IMR-90 (cell line): ENCODE results near the gene KRR1. TPM values are rescaled to one million over a fixed set of nuclear protein-coding genes. Genes with fewer than 3 reads are reported as not detected.

Experiments
- ATAC-seq: fragments of 200-7000 bp; cut with Tn5 transposase; 2 replicates; pipeline ENCODE4 v1.9.1; 2020; ENCODE audit warnings: low read depth, mild to moderate bottlenecking, moderate library complexity
- BruUV-seq: library from RNA; stranded (reverse); fragments of 400-500 nt; replicated peaks from 2 replicates; lab custom pipeline; 2021; lab: Mats Ljungman, UMichigan
- CTCF ChIA-PET: fragments of 300-600 bp; formaldehyde crosslinking; extraction: SDS; loops from one replicate; lab custom pipeline; 2021; ENCODE audit warnings: antibody characterized with exemption; lab: Yijun Ruan, JAX
- POLR2A ChIA-PET: fragments of 300-600 bp; sonication (Branson Sonifier 250); formaldehyde crosslinking; loops from one replicate; lab custom pipeline; 2022; ENCODE audit warnings: antibody characterized with exemption; ENCODE audit not compliant: unreplicated experiment; lab: Charles Lee
- DNase-seq: peaks from one replicate; pipeline ENCODE4 v3.0.0; 2013
- H2AFZ ChIP-seq: replicated peaks from 2 replicates; pipeline ENCODE3; 2013; ENCODE audit warnings: low read length, mild to moderate bottlenecking; ENCODE audit not compliant: poor library complexity
- H2AK5ac ChIP-seq: 2 replicates; pipeline ENCODE4 v1.6.1; 2013; ENCODE audit warnings: low read depth, low read length, inconsistent platforms
- H2AK9ac ChIP-seq: replicated peaks from 2 replicates; pipeline ENCODE3; 2013; ENCODE audit warnings: mild to moderate bottlenecking, low read depth, low read length, moderate library complexity; ENCODE audit not compliant: poor library complexity
- H2BK120ac ChIP-seq: 2 replicates; pipeline ENCODE4 v1.6.1; 2013; ENCODE audit warnings: low read depth, low read length, inconsistent platforms
- H2BK15ac ChIP-seq: 3 replicates; pipeline ENCODE4 v1.6.1; 2013; ENCODE audit warnings: low read depth, low read length, inconsistent platforms
- H2BK20ac ChIP-seq: 2 replicates; pipeline ENCODE4 v1.6.1; 2013; ENCODE audit warnings: low read depth, mild to moderate bottlenecking, inconsistent platforms, low read length, moderate library complexity
- H2BK5ac ChIP-seq: 2 replicates; pipeline ENCODE4 v1.6.1; 2013; ENCODE audit warnings: mild to moderate bottlenecking, low read depth, low read length, inconsistent platforms; ENCODE audit not compliant: poor library complexity, severe bottlenecking
- H3K14ac ChIP-seq: replicated peaks from 2 replicates; pipeline ENCODE4 v1.6.1; 2013; ENCODE audit warnings: low read depth, low read length, inconsistent platforms
- H3K18ac ChIP-seq: 2 replicates; pipeline ENCODE4 v1.6.1; 2013; ENCODE audit warnings: low read depth, low read length, control low read depth
- H3K23ac ChIP-seq: 2 replicates; pipeline ENCODE4 v1.6.1; 2013; ENCODE audit warnings: low read depth, low read length, inconsistent platforms
- H3K27ac ChIP-seq: 2 replicates; pipeline ENCODE4 v1.5.1; 2013; ENCODE audit warnings: mild to moderate bottlenecking, control low read depth, low read length; ENCODE audit not compliant: insufficient read depth
- H3K27me3 ChIP-seq: 2 replicates; pipeline ENCODE4 v1.6.1; 2013; ENCODE audit warnings: low read length; ENCODE audit not compliant: control insufficient read depth, insufficient read depth
- H3K36me3 ChIP-seq: 2 replicates; pipeline ENCODE4 v1.6.1; 2013; ENCODE audit warnings: low read length, mixed read lengths; ENCODE audit not compliant: control insufficient read depth, insufficient read depth
- H3K4ac ChIP-seq: 2 replicates; pipeline ENCODE4 v1.6.1; 2013; ENCODE audit warnings: low read depth, low read length, inconsistent platforms
- H3K4me1 ChIP-seq: 2 replicates; pipeline ENCODE4 v1.6.1; 2013; ENCODE audit warnings: low read length, mixed read lengths; ENCODE audit not compliant: control insufficient read depth, insufficient read depth
- H3K4me2 ChIP-seq: 2 replicates; pipeline ENCODE4 v1.6.1; 2013; ENCODE audit warnings: low read depth, mild to moderate bottlenecking, control low read depth, low read length, moderate library complexity
- H3K4me3 ChIP-seq: 2 replicates; pipeline ENCODE4 v1.5.1; 2013; ENCODE audit warnings: low read depth, mild to moderate bottlenecking, control low read depth, low read length, moderate library complexity; ENCODE audit not compliant: insufficient read depth
- H3K56ac ChIP-seq: 2 replicates; pipeline ENCODE4 v1.6.1; 2013; ENCODE audit warnings: low read length, inconsistent platforms; ENCODE audit not compliant: insufficient read depth; ENCODE audit errors: extremely low read depth
- H3K79me1 ChIP-seq, 2 experiments: 2 replicates each; pipeline ENCODE4 v1.6.1; 2013; ENCODE audit warnings: low read length in 2 of 2, inconsistent platforms in 1 of 2, low read depth in 1 of 2
- H3K9ac ChIP-seq: 2 replicates; pipeline ENCODE4 v1.6.1; 2013; ENCODE audit warnings: low read depth, low read length, control low read depth
- H3K9me1 ChIP-seq: 2 replicates; pipeline ENCODE4 v1.6.1; 2013; ENCODE audit warnings: low read length, inconsistent platforms; ENCODE audit not compliant: insufficient read depth
- H3K9me3 ChIP-seq: 2 replicates; pipeline ENCODE4 v1.6.1; 2013; ENCODE audit warnings: low read length; ENCODE audit not compliant: control insufficient read depth, insufficient read depth
- H4K20me1 ChIP-seq: 2 replicates; pipeline ENCODE4 v1.6.1; 2013; ENCODE audit warnings: low read length, inconsistent platforms; ENCODE audit not compliant: insufficient read depth
- H4K5ac ChIP-seq: 2 replicates; pipeline ENCODE4 v1.6.1; 2013; ENCODE audit warnings: mild to moderate bottlenecking, low read depth, low read length, control low read depth
- H4K8ac ChIP-seq, 2 experiments: 2 replicates each; pipeline ENCODE4 v1.6.1; 2013; ENCODE audit warnings: low read depth in 2 of 2, low read length in 2 of 2, control low read depth in 1 of 2, inconsistent platforms in 1 of 2
- H4K91ac ChIP-seq: 2 replicates; pipeline ENCODE4 v1.6.1; 2013; ENCODE audit warnings: low read depth, low read length, inconsistent platforms; ENCODE audit not compliant: insufficient read depth
- CHD1 ChIP-seq: IDR thresholded peaks from 2 replicates; pipeline ENCODE4 v1.6.1; 2012; ENCODE audit warnings: low read depth, low read length, improper control_type of control experiment
- FOS ChIP-seq: fragments of 150-350 bp; IDR thresholded peaks from 2 replicates; pipeline ENCODE4 v1.6.1; 2016; ENCODE audit warnings: low read depth, low read length
- MXI1 ChIP-seq: IDR thresholded peaks from 2 replicates; pipeline ENCODE4 v1.6.1; 2012; ENCODE audit warnings: low read depth, mild to moderate bottlenecking, low read length, moderate library complexity, borderline replicate concordance
- NFE2L2 ChIP-seq: fragments of 150-350 bp; IDR thresholded peaks from 2 replicates; pipeline ENCODE4 v1.6.1; 2016; ENCODE audit warnings: low read depth, mild to moderate bottlenecking, low read length
- POLR2A ChIP-seq: IDR thresholded peaks from 2 replicates; pipeline ENCODE4 v1.6.1; 2012; ENCODE audit warnings: mild to moderate bottlenecking, low read depth, low read length
- RAD21 ChIP-seq: IDR thresholded peaks from 2 replicates; pipeline ENCODE4 v1.6.1; 2012; ENCODE audit warnings: low read length, improper control_type of control experiment
- RCOR1 ChIP-seq: IDR thresholded peaks from 2 replicates; pipeline ENCODE4 v1.6.1; 2012; ENCODE audit warnings: mild to moderate bottlenecking, low read length, improper control_type of control experiment; ENCODE audit not compliant: insufficient replicate concordance
- RFX5 ChIP-seq: IDR thresholded peaks from 2 replicates; pipeline ENCODE4 v1.8.0; 2012; ENCODE audit warnings: low read depth, mild to moderate bottlenecking, low read length, moderate library complexity
- SMC3 ChIP-seq: fragments of 150-350 bp; IDR thresholded peaks from 2 replicates; pipeline ENCODE4 v1.6.1; 2016; ENCODE audit warnings: low read depth, mild to moderate bottlenecking, antibody characterized with exemption, low read length, moderate library complexity
- WGBS, 2 experiments: methylation state at CpG; one replicate each; pipeline versions ENCODE4 v1.1.5 to v1.1.7; 2013; ENCODE audit warnings: missing lambda C conversion rate in 2 of 2; ENCODE audit not compliant: insufficient read length in 1 of 2; ENCODE audit errors: extremely low coverage in 2 of 2; 5-methylcytosine and 5-hydroxymethylcytosine counted together
- dilution Hi-C: fragments of 300-500 bp; cut with HindIII; formaldehyde crosslinking; loops from one replicate; pipeline ENCODE4 v1.14.3; 2018; ENCODE audit warnings: low sequenced_read_pairs; ENCODE audit not compliant: unreplicated experiment
- in situ Hi-C: fragments of 300-500 bp; cut with MboI; formaldehyde crosslinking; loops from 3 replicates; pipeline ENCODE4 v1.14.3; 2019; ENCODE audit warnings: low sequenced_read_pairs, inconsistent platforms, mixed read lengths
- intact Hi-C: fragments of 100-400 bp; cut with micrococcal nuclease; formaldehyde crosslinking; loops from 2 replicates; pipeline ENCODE4 v1.10.0; 2022
- polyA plus RNA-seq, 3 experiments: library from polyadenylated mRNA; depleted of rRNA; stranded (reverse); fragments of >200 nt; gene quantifications; 2 replicates each; pipeline ENCODE4 v1.2.3, GENCODE V29; 2012; ENCODE audit warnings: low replicate concordance in 1 of 3
- total RNA-seq: library from RNA; depleted of rRNA; stranded (reverse); fragments of >200 nt; gene quantifications from 2 replicates; pipeline ENCODE4 v1.2.3, GENCODE V29; 2012
- TF ChIP-seq, protein P1 (sequence below): fragments of 150-350 bp; IDR thresholded peaks from 2 replicates; pipeline ENCODE4 v1.6.1; 2016; ENCODE audit warnings: low read depth, mild to moderate bottlenecking, low read length, moderate library complexity, borderline replicate concordance
- TF ChIP-seq, protein P2 (sequence below): conservative IDR thresholded peaks from 2 replicates; pipeline ENCODE4 v1.5.1; 2012; ENCODE audit warnings: mild to moderate bottlenecking, low read depth, low read length, improper control_type of control experiment
- TF ChIP-seq, protein P3 (sequence below): fragments of 150-350 bp; IDR thresholded peaks from 2 replicates; pipeline ENCODE4 v1.6.1; 2017; ENCODE audit warnings: mild to moderate bottlenecking, antibody characterized with exemption, low read length, low read depth

KRR1 gene
- total and polyA plus RNA-seq, 2 of the 4 experiments (the other 2 are of a cell fraction) = 18.3 to 31.4 TPM

DNA sequence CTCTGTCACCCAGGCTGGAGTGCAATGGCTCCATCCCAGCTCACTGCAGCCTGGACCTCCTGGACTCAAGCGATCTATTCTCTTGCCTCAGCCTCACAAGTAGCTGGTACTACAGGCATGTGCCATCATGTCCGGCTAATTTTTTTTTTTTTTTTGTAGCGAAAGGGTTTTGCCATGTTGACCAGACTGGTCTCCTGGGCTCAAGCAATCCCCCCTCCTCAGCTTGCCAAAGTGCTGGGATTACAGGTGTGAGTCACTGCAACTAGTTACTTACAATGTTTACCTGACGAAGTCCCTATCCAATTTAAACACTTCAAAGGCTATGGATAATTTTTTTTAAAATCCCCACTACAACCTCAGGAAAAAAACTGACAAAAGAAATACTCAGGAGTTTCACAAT, 1.8 kb downstream of the KRR1 start:
- Histone ChIP-seq H4K5ac (no peak overlapping the region), H3K14ac (no peak overlapping the region), H3K9me3 (no peaks in the 10 kb centered on the region), H3K79me1 (peaks cover 0 to 20% of the 10 kb centered on the region in 2 experiments; a peak in 3 of 4 replicates), H4K91ac (no peak overlapping the region), H3K27ac (0 out of 2 replicates have a peak overlapping the region, but pooled peaks have one; percentile 20), H2AK5ac (no peak overlapping the region), H2BK5ac (no peak overlapping the region), H2BK120ac (no peak overlapping the region), H3K18ac (no peak overlapping the region), H2BK15ac (no peak overlapping the region), H3K4ac (no peak overlapping the region), H3K9me1 (no peaks in the 10 kb centered on the region), H3K56ac (no peak overlapping the region), H4K8ac (no peak overlapping the region), H3K23ac (no peak overlapping the region), H2AK9ac (no peak overlapping the region), H2AFZ (no peak overlapping the region), H3K9ac (no peak overlapping the region), H3K4me3 (no peak overlapping the region), H3K27me3 (no peaks in the 10 kb centered on the region), H4K20me1 (no peaks in the 10 kb centered on the region), H2BK20ac (no peak overlapping the region), H3K36me3 (peaks cover 11% of the 10 kb centered on the region), H3K4me2 (no peak overlapping the region; the same call in 1 of the 2 replicates), H3K4me1 (peaks cover 1% of the 10 kb centered on the region; the same call in 1 of the 2 replicates)
- no peak for DNase-seq
- CTCF ChIA-PET = interaction anchor here (0.7 kb wide), 1 partner anchor 14 kb away, joined by 8 read pairs; no protein-coding TSS in a partner anchor
- in situ Hi-C loops = loop anchor here (10.0 kb wide), 1 partner anchor 815 kb away; no protein-coding TSS in a partner anchor
- no TSS peak for BruUV-seq
- TF ChIP-seq, protein P1, sequence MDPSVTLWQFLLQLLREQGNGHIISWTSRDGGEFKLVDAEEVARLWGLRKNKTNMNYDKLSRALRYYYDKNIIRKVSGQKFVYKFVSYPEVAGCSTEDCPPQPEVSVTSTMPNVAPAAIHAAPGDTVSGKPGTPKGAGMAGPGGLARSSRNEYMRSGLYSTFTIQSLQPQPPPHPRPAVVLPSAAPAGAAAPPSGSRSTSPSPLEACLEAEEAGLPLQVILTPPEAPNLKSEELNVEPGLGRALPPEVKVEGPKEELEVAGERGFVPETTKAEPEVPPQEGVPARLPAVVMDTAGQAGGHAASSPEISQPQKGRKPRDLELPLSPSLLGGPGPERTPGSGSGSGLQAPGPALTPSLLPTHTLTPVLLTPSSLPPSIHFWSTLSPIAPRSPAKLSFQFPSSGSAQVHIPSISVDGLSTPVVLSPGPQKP = no peak
- TF ChIP-seq, protein P2, sequence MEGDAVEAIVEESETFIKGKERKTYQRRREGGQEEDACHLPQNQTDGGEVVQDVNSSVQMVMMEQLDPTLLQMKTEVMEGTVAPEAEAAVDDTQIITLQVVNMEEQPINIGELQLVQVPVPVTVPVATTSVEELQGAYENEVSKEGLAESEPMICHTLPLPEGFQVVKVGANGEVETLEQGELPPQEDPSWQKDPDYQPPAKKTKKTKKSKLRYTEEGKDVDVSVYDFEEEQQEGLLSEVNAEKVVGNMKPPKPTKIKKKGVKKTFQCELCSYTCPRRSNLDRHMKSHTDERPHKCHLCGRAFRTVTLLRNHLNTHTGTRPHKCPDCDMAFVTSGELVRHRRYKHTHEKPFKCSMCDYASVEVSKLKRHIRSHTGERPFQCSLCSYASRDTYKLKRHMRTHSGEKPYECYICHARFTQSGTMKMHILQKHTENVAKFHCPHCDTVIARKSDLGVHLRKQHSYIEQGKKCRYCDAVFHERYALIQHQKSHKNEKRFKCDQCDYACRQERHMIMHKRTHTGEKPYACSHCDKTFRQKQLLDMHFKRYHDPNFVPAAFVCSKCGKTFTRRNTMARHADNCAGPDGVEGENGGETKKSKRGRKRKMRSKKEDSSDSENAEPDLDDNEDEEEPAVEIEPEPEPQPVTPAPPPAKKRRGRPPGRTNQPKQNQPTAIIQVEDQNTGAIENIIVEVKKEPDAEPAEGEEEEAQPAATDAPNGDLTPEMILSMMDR = no peak
- TF ChIP-seq CHD1 (no peak), FOS (no peak), POLR2A (no peak), MXI1 (no peak), RAD21 (no peak), NFE2L2 (no peak), RCOR1 (no peak), RFX5 (no peak), SMC3 (no peak)
- TF ChIP-seq, protein P3, sequence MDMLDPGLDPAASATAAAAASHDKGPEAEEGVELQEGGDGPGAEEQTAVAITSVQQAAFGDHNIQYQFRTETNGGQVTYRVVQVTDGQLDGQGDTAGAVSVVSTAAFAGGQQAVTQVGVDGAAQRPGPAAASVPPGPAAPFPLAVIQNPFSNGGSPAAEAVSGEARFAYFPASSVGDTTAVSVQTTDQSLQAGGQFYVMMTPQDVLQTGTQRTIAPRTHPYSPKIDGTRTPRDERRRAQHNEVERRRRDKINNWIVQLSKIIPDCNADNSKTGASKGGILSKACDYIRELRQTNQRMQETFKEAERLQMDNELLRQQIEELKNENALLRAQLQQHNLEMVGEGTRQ = no peak
- ATAC-seq = no peak
- dilution Hi-C loops = no loop called here
- intact Hi-C loops = loop anchor here (5.0 to 10.0 kb wide), 2 partner anchors 313 to 945 kb away; no protein-coding TSS in a partner anchor
- WGBS, 2 experiments = no CpG with 5 or more reads among the region's 4 CpGs
- POLR2A ChIA-PET = no interaction called here
